Thymus (tissue), 11 donors: ENCODE data around the gene REL. TPM values are rescaled to one million over a fixed set of nuclear protein-coding genes. Genes with fewer than 3 reads are reported as not detected.

ENCODE experiments used
- DNase-seq, 9 donors: peaks; one replicate each; pipeline ENCODE4 v3.0.0-alpha.2; 2013; ENCODE audit warnings: low spot score in 9 of 9, low read depth in 6 of 9, missing footprints in 1 of 9
- H3K27ac ChIP-seq, 2 donors: one replicate each; pipeline ENCODE4 v1.5.1; 2013; ENCODE audit warnings: control low read depth in 1 of 2, low read depth in 1 of 2, low read length in 1 of 2, mild to moderate bottlenecking in 1 of 2, moderate library complexity in 1 of 2
- H3K27me3 ChIP-seq, 2 donors: one replicate each; pipeline ENCODE4 v1.5.1; 2013; ENCODE audit warnings: low read length in 1 of 2; ENCODE audit not compliant: control insufficient read depth in 2 of 2, insufficient read depth in 1 of 2
- H3K36me3 ChIP-seq, 2 donors: one replicate each; pipeline ENCODE4 v1.5.1; 2013; ENCODE audit warnings: low read length in 1 of 2, mild to moderate bottlenecking in 1 of 2, moderate library complexity in 1 of 2; ENCODE audit not compliant: control insufficient read depth in 2 of 2, insufficient read depth in 2 of 2
- H3K4me1 ChIP-seq, 2 donors: one replicate each; pipeline ENCODE4 v1.5.1; 2013; ENCODE audit warnings: low read length in 2 of 2; ENCODE audit not compliant: control insufficient read depth in 2 of 2, insufficient read depth in 2 of 2
- H3K4me3 ChIP-seq, 2 donors: one replicate each; pipeline ENCODE4 v1.5.1; 2013; ENCODE audit warnings: low read length in 2 of 2, control low read depth in 1 of 2, mild to moderate bottlenecking in 1 of 2
- H3K9me3 ChIP-seq, 2 donors: one replicate each; pipeline ENCODE4 v1.5.1; 2013; ENCODE audit warnings: low read length in 1 of 2, mild to moderate bottlenecking in 1 of 2; ENCODE audit not compliant: control insufficient read depth in 2 of 2, insufficient read depth in 1 of 2
- whole genome bisulfite sequencing: extraction: QIAGEN DNeasy Blood & Tissue Kit; methylation state at CpG from one replicate; pipeline ENCODE4 v1.1.7; 2013; 5-methylcytosine and 5-hydroxymethylcytosine counted together
- polyA plus RNA-seq: library from polyadenylated mRNA; stranded (reverse); fragments of 200-250 nt; gene quantifications from one replicate; pipeline ENCODE4 v1.2.3, GENCODE V29; 2013
- total RNA-seq: library from RNA; stranded (reverse); fragments of 120-200 nt; gene quantifications from one replicate; pipeline ENCODE4 v1.2.4, GENCODE V29; 2013
- donor health status: healthy.

REL gene
- total and polyA plus RNA-seq, 2 donors, result 3.1 to 10.6 TPM

DNA sequence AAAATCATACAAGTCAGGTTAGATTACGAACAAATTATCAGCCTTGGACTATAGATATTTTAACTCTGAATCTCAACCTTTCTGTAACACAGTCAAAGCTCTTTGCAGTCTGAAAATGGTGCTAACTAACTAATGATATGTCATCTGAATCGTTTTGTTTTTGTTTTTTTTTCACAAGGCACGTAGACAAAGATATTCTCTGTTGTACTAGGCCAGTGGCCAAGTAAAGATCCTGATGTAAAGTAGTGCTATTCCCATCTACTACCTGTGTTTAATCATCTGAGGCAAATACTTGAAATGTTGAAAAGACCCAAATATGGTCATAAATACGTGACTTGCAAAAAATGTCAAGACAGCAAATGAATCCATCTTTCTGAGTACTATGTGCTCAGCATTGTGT lies 65.7 kb downstream of the REL start:
- no peak overlapping the region for H3K4me3 ChIP-seq
- DNase-seq, result no peak
- H3K4me1 ChIP-seq, result no peaks in the 10 kb centered on the region
- no peaks in the 10 kb centered on the region for H3K9me3 ChIP-seq
- H3K36me3 ChIP-seq, result no peaks in the 10 kb centered on the region
- H3K27me3 ChIP-seq, result no peaks in the 10 kb centered on the region
- WGBS, result 96% methylated on average over 4 of the region's 4 CpGs
- no peak overlapping the region for H3K27ac ChIP-seq

DNA sequence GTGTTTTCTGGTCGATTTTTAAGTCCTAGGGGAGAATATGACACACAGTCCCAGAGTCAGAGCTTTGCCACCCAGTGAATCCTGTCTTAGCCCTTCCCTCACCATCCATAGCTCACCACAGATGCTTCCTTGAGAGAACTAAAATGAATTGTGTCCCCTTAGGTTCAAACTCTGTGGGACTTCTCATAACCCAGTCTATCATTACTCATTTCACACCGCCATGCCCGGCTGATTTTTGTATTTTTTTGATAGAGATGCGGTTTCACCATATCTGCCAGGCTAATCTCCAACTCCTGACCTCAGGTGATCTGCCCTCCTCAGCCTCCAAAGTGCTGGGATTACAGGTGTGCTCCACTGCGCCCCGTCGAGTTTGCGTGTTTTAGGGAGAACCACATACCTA lies 66.8 kb downstream of the REL start:
- Histone ChIP-seq H3K36me3 (no peaks in the 10 kb centered on the region), H3K9me3 (no peaks in the 10 kb centered on the region), H3K4me1 (no peaks in the 10 kb centered on the region), H3K27ac (no peak overlapping the region), H3K4me3 (no peak overlapping the region), H3K27me3 (no peaks in the 10 kb centered on the region)
- no peak for DNase-seq
- 97% methylated on average over 8 of the region's 8 CpGs for WGBS

DNA sequence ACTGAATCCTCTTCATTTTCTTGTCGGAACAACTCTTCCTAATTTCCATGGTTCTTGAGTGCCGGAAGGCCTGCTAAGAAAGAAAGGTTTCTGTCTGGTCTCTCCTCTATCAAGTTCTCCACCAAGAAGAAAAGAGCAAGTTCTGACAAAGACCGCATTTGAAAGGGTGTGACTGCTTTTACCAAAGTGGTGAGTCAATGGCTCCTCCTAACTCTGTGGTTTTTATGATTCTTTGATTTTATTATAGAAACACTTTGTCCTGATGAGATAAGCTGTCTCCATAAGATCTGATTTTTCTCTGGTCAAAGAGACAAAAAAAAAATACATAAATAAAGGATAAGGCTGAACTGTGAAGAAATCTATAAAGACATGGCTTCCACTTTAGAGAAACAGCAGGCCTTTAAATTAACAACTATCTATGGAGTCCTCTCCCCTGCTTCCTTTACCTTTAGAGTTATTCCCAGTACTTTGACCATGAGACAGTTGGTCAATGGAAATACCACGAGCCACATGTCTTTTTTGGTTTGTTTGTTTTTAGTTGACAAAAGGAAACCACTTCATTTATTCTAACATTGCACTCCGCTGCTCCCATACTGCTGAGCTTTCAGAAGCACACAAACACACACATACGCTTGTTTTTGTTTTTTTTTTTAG lies 67.7 kb downstream of the REL start:
- WGBS, result 91% methylated on average over 6 of the region's 6 CpGs
- Histone ChIP-seq H3K4me3 (no peak overlapping the region), H3K36me3 (peaks cover 0 to 4% of the 10 kb centered on the region in 2 donors), H3K9me3 (no peaks in the 10 kb centered on the region), H3K27me3 (no peaks in the 10 kb centered on the region), H3K4me1 (no peaks in the 10 kb centered on the region), H3K27ac (no peak overlapping the region)
- DNase-seq, result no peak

DNA sequence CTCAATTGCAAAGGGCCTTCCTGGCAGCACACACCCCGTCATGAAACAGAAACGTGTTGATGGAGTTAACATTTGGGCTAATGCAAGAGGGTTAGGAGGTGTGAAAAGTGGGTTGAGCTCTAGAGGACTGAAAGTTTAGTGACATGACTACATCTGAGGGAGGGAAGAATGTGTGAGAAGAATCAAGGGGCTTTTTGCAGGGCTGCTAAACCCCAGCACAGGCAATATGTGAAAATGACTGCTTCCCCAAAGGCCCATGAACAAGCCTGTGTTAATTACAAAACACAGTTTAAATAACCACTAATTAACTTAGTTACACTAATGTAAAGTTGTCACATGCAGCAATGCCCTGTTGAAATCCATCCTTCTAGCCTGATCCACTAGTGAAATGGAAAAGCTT lies 72.8 kb downstream of the REL start:
- Histone ChIP-seq H3K4me1 (peaks cover 0 to 2% of the 10 kb centered on the region in 2 donors), H3K27me3 (no peaks in the 10 kb centered on the region), H3K9me3 (no peaks in the 10 kb centered on the region), H3K36me3 (peaks cover 0 to 5% of the 10 kb centered on the region in 2 donors), H3K4me3 (no peak overlapping the region), H3K27ac (no peak overlapping the region)
- WGBS, result 95% methylated on average over 2 of the region's 2 CpGs
- no peak for DNase-seq

DNA sequence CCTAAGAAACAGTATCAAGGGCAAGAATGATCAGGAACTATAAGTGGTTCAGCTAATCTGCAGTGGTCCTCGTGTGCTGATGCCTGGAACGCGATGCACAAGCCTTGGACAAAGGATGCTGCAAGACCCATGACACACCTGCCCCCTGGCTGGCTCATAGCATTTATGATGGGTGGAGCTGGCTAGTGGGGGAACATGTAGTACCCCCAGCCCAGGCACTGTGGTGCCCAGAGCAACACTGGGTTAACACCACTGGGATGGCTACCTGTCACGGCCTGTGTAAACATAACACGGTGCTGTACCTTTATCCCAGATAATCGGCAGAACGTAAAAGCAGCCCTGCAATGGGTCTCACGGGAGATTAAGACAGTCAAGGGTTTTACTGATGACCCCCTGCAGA lies 75.8 kb downstream of the REL start:
- Histone ChIP-seq H3K36me3 (peaks cover 0 to 5% of the 10 kb centered on the region in 2 donors), H3K4me3 (no peak overlapping the region), H3K27me3 (no peaks in the 10 kb centered on the region), H3K9me3 (no peaks in the 10 kb centered on the region), H3K27ac (no peak overlapping the region), H3K4me1 (peaks cover 0 to 2% of the 10 kb centered on the region in 2 donors)
- DNase-seq, result no peak
- WGBS, result 91% methylated on average over 8 of the region's 8 CpGs

DNA sequence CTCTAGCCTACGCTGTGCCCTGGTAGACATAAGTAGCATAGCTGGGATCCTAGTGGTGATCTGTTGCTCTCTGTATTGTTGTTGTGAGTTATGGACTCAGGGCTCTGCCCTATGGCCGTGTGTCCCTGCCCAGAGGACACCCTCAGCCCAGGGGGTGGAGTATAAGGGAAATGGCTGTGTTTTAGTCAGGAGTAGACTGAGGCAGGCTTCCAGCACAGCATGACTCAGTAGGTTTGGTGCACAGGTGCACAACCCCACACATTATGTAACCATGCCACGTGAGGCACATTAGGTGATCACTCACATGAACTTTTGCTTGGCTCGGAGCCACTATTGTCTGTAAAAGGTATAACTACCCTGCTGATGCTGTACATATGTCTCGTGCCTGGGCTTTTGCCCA lies 76.3 kb downstream of the REL start:
- no peak overlapping the region for H3K27ac ChIP-seq

DNA sequence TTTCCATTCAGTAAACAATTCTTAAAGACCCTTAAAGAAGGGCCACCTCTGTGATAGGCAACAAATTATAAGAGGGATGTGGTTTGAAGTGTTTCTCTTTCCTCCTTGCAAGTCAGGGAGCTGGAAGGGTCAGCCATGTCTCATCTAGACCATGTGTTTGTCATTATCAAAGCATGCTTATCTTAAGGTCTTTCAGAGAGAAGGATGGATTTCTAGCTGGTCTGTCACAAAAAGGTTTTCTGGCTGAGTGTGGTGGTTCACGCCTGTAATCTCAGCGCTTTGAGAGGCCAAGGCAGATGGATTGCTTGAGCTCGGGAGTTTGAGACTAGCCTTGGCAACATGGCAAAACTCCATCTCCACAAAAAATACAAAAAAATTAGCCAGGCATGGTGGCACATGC lies 77.0 kb downstream of the REL start:
- DNase-seq, result no peak
- Histone ChIP-seq H3K9me3 (no peaks in the 10 kb centered on the region), H3K27me3 (no peaks in the 10 kb centered on the region), H3K27ac (no peak overlapping the region), H3K4me1 (peaks cover 0 to 2% of the 10 kb centered on the region in 2 donors), H3K36me3 (peaks cover 0 to 7% of the 10 kb centered on the region in 2 donors), H3K4me3 (no peak overlapping the region)
- 84% methylated on average over 3 of the region's 3 CpGs for WGBS

More for the DNA sequence above, 76.3 kb downstream of the REL start:
- H3K27me3 ChIP-seq, result no peaks in the 10 kb centered on the region
- no peak for DNase-seq
- 92% methylated on average over 5 of the region's 5 CpGs for WGBS
- H3K36me3 ChIP-seq, result peaks cover 0 to 5% of the 10 kb centered on the region in 2 donors
- no peaks in the 10 kb centered on the region for H3K9me3 ChIP-seq
- peaks cover 0 to 2% of the 10 kb centered on the region in 2 donors for H3K4me1 ChIP-seq
- no peak overlapping the region for H3K4me3 ChIP-seq

DNA sequence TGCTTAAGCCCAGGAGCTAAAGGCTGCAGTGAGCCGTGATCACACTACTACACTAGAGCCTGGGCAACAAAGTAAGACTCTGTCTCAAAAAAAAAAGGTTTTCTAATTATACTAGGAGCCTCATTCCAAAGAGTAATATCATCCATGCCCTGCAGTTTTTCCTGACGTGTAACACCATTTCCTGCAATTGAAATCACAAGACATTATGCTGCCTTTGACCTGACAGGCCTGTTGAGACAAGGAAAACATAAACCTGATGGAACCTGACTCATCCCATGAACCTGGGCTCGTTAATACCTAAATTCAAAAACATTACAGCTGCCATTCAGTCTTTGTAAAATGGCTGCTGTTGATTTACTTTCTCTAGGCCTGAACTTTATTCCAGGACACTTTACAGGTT lies 77.4 kb downstream of the REL start:
- H3K4me1 ChIP-seq, result peaks cover 0 to 2% of the 10 kb centered on the region in 2 donors
- H3K4me3 ChIP-seq, result no peak overlapping the region
- WGBS, result 94% methylated on average over 3 of the region's 3 CpGs
- H3K27ac ChIP-seq, result peak overlapping the region in 1 of 2 donors; percentile 36
- DNase-seq, result no peak
- no peaks in the 10 kb centered on the region for H3K9me3 ChIP-seq
- H3K36me3 ChIP-seq, result peaks cover 0 to 6% of the 10 kb centered on the region in 2 donors
- no peaks in the 10 kb centered on the region for H3K27me3 ChIP-seq

DNA sequence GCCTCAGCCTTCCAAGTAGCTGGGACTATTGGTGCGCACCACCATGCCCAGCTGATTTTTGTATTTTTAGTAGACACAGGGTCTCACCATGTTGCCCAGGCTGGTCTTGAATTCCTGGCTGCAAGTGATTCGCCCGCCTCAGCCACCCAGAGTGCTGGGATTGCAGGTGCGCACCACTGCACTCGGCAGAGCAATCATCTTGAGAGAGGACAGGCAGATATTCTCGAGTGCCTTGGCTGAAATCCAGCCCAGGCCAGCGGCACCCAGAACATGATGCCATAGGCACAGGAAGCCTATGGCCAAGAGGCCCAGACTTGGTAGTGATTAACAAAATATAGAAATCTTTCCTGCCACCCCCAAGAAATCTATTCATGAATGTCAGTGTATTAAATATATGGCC lies 78.1 kb downstream of the REL start:
- DNase-seq, result no peak
- Histone ChIP-seq H3K36me3 (peaks cover 0 to 2% of the 10 kb centered on the region in 2 donors), H3K27ac (no peak overlapping the region), H3K4me1 (peaks cover 0 to 2% of the 10 kb centered on the region in 2 donors), H3K9me3 (no peaks in the 10 kb centered on the region), H3K4me3 (no peak overlapping the region), H3K27me3 (no peaks in the 10 kb centered on the region)
- 95% methylated on average over 7 of the region's 7 CpGs for WGBS
